SK-N-SH (cell line): Measurements from ENCODE around the gene TNFRSF4. TPM values are rescaled to one million over a fixed set of nuclear protein-coding genes. Genes with fewer than 3 reads are reported as not detected.

Experiments
- CTCF ChIA-PET: fragments of 300-600, 350-600 bp; formaldehyde crosslinking; extraction: SDS; loops from one replicate; lab custom pipeline; 2021; lab: Yijun Ruan, JAX
- POLR2A ChIA-PET: fragments of 350-600 bp; sonication (Branson Sonifier 250); formaldehyde crosslinking; extraction: SDS; loops from one replicate; lab custom pipeline; 2020; ENCODE audit warnings: antibody characterized with exemption, inconsistent platforms; lab: Yijun Ruan, JAX
- DNase-seq: peaks from one replicate; pipeline ENCODE4 v3.0.0; 2012
- H2AFZ ChIP-seq: fragments of 200-600 bp; sonication (generic); 2 replicates; pipeline ENCODE4 v1.8.1; 2016; ENCODE audit warnings: antibody characterized with exemption, mild to moderate bottlenecking, low read depth
- H3F3A ChIP-seq: fragments of 200-600 bp; sonication (generic); replicated peaks from 2 replicates; pipeline ENCODE3; 2016; ENCODE audit warnings: antibody characterized with exemption, mild to moderate bottlenecking; ENCODE audit not compliant: insufficient read depth
- H3K27ac ChIP-seq, 2 experiments: fragments of 200-500 bp in 1 of 2; fragments of 200-600 bp in 1 of 2; sonication (Bioruptor generic) in 1 of 2; sonication (generic), shearing (Covaris generic) in 1 of 2; 2 replicates each; pipeline versions ENCODE4 v1.5.1 to v1.6.1; 2014 to 2016; ENCODE audit warnings: low read depth in 2 of 2, inconsistent platforms in 1 of 2, low read length in 1 of 2, mild to moderate bottlenecking in 1 of 2, mixed read lengths in 1 of 2
- H3K27me3 ChIP-seq: fragments of 200-600 bp; sonication (generic), shearing (Covaris generic); 2 replicates; pipeline ENCODE4 v1.6.1; 2016; ENCODE audit warnings: mixed run types; ENCODE audit not compliant: insufficient read depth
- H3K36me3 ChIP-seq, 2 experiments: fragments of 200-500 bp in 1 of 2; fragments of 200-600 bp in 1 of 2; sonication (Bioruptor generic) in 1 of 2; sonication (generic) in 1 of 2; replicated peaks in 1 of 2; 2 replicates each; pipeline versions ENCODE3 to v1.5.1; 2014 to 2016; ENCODE audit warnings: low read length in 1 of 2, mild to moderate bottlenecking in 1 of 2; ENCODE audit not compliant: insufficient read depth in 2 of 2, control insufficient read depth in 1 of 2
- H3K4me1 ChIP-seq, 2 experiments: fragments of 200-500 bp in 1 of 2; fragments of 200-600 bp in 1 of 2; sonication (Bioruptor generic) in 1 of 2; sonication (generic), shearing (Covaris generic) in 1 of 2; 2 replicates each; pipeline versions ENCODE4 v1.5.1 to v1.6.1; 2014 to 2016; ENCODE audit warnings: low read depth in 1 of 2, low read length in 1 of 2, mixed run types in 1 of 2; ENCODE audit not compliant: insufficient read depth in 2 of 2, control insufficient read depth in 1 of 2
- H3K4me2 ChIP-seq: fragments of 200-600 bp; sonication (generic), shearing (Covaris generic); 2 replicates; pipeline ENCODE4 v1.6.1; 2017; ENCODE audit warnings: mixed run types
- H3K4me3 ChIP-seq, 2 experiments: fragments of 200-500 bp in 1 of 2; fragments of 200-600 bp in 1 of 2; sonication (Bioruptor generic) in 1 of 2; sonication (generic), shearing (Covaris generic) in 1 of 2; 2 replicates each; pipeline versions ENCODE4 v1.5.1 to v1.8.1; 2014 to 2016; ENCODE audit warnings: low read depth in 2 of 2, inconsistent platforms in 1 of 2, low read length in 1 of 2, mild to moderate bottlenecking in 1 of 2, mixed read lengths in 1 of 2, moderate library complexity in 1 of 2
- H3K79me2 ChIP-seq: fragments of 200-600 bp; sonication (generic); 2 replicates; pipeline ENCODE4 v1.8.1; 2017; ENCODE audit warnings: mild to moderate bottlenecking; ENCODE audit not compliant: insufficient read depth
- H3K9ac ChIP-seq: fragments of 200-600 bp; sonication (generic); 2 replicates; pipeline ENCODE4 v1.6.1; 2017; ENCODE audit warnings: mixed run types
- H3K9me2 ChIP-seq: fragments of 200-600 bp; sonication (generic); 2 replicates; pipeline ENCODE4 v1.6.1; 2017; ENCODE audit warnings: mixed run types
- H3K9me3 ChIP-seq: fragments of 200-600 bp; sonication (generic); 2 replicates; pipeline ENCODE4 v1.6.1; 2017; ENCODE audit warnings: mixed run types, mild to moderate bottlenecking, moderate library complexity
- H4K20me1 ChIP-seq: fragments of 200-600 bp; sonication (generic); 2 replicates; pipeline ENCODE4 v1.6.1; 2017; ENCODE audit warnings: mild to moderate bottlenecking, mixed run types; ENCODE audit not compliant: insufficient read depth
- ELF1 ChIP-seq: IDR thresholded peaks from 2 replicates; pipeline ENCODE4 v1.4.0; 2012
- FOXJ3 ChIP-seq: sonication (generic); formaldehyde crosslinking; IDR thresholded peaks from 2 replicates; pipeline ENCODE4 v1.5.1; 2020; ENCODE audit warnings: mild to moderate bottlenecking, missing genetic modification reagents
- FOXM1 ChIP-seq: IDR thresholded peaks from 2 replicates; pipeline ENCODE4 v1.4.0; 2012; ENCODE audit warnings: low read depth, mild to moderate bottlenecking
- GABPA ChIP-seq: IDR thresholded peaks from 2 replicates; pipeline ENCODE4 v1.4.0; 2012; ENCODE audit warnings: low read depth, mild to moderate bottlenecking
- GATA2 ChIP-seq: sonication (generic); formaldehyde crosslinking; IDR thresholded peaks from 2 replicates; pipeline ENCODE4 v1.5.0; 2020; ENCODE audit warnings: mild to moderate bottlenecking, missing genetic modification reagents
- PBX3 ChIP-seq: IDR thresholded peaks from 2 replicates; pipeline ENCODE4; 2012
- RCOR1 ChIP-seq: fragments of 150-350 bp; IDR thresholded peaks from 2 replicates; pipeline ENCODE4 v1.6.1; 2017; ENCODE audit warnings: antibody characterized with exemption, low read length
- RFX5 ChIP-seq: IDR thresholded peaks from 2 replicates; pipeline ENCODE4 v1.6.1; 2012; ENCODE audit warnings: mild to moderate bottlenecking, improper control_type of control experiment, low read length
- RXRA ChIP-seq: IDR thresholded peaks from 2 replicates; pipeline ENCODE4 v1.4.0; 2012; ENCODE audit warnings: low read depth, mild to moderate bottlenecking, borderline replicate concordance
- SIN3A ChIP-seq: IDR thresholded peaks from 2 replicates; pipeline ENCODE4 v1.6.1; 2012; ENCODE audit warnings: low read depth, mild to moderate bottlenecking, low read length, moderate library complexity, borderline replicate concordance
- YY1 ChIP-seq: IDR thresholded peaks from 2 replicates; pipeline ENCODE4 v1.4.0; 2012; ENCODE audit warnings: low read depth, mild to moderate bottlenecking
- ZBTB33 ChIP-seq: IDR thresholded peaks from 2 replicates; pipeline ENCODE4 v1.4.0; 2012; ENCODE audit warnings: low read depth, borderline replicate concordance
- WGBS: methylation state at CpG from one replicate; pipeline ENCODE4 v1.1.6; 2017; ENCODE audit warnings: low lambda C conversion rate; 5-methylcytosine and 5-hydroxymethylcytosine counted together
- polyA plus RNA-seq, 3 experiments: library from polyadenylated mRNA; depleted of rRNA; stranded (reverse); fragments of >200 nt; gene quantifications; 2 replicates each; pipeline ENCODE4 v1.2.3, GENCODE V29; 2012
- TF ChIP-seq, protein P1 (sequence below): IDR thresholded peaks from 2 replicates; pipeline ENCODE4 v1.4.0; 2012; ENCODE audit warnings: low read depth, borderline replicate concordance
- TF ChIP-seq, protein P2 (sequence below): IDR thresholded peaks from 2 replicates; pipeline ENCODE4 v1.6.1; 2012; ENCODE audit warnings: mild to moderate bottlenecking, low read depth, low read length, moderate library complexity

TNFRSF4 gene
- polyA plus RNA-seq, 1 of the 3 experiments (the other 2 are of a cell fraction), result not detected

DNA sequence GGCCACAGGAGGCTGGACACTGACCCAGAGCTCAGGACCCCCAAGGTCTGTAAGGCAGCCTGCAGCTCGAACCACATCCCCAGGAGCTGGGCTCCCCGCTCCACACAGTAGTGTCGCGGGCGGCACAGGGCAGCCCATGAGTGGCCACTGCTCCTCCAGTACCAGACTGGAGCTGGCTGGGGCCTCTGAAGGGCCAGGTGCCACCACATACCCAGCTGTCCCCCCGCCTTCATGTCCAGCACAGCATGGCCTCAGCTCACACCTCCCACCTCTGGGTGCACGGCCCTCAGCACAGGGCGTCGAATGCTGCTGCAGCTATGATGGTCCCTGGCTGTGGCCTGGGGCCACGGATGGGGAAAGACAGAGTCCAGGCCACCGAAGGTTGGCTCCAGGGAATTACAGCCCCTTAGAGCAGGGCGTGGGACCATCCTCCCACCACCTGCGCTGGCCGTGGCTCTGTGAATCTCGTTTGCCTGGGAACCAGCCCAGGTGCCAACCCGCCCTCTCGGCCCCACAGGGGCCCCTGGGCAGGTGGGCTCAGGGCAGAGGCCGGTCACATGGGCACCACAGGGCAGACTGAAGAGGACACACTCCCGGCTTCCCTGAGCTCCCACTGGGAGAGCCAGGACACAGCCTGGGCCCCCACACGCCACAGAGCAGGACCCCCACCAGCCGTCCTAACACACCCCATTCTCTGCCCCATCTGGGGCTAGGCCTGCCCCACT is 2.1 kb upstream of the TNFRSF4 start:
- no peaks in the 10 kb centered on the region for H3K27me3 ChIP-seq
- DNase-seq, result no peak
- no peaks in the 10 kb centered on the region for H3K9me2 ChIP-seq
- no peak overlapping the region for H3K27ac ChIP-seq
- H3F3A ChIP-seq, result no peaks in the 10 kb centered on the region
- TF ChIP-seq PBX3 (no peak), ELF1 (no peak), SIN3A (no peak), GATA2 (CRISPR knock-in tag) (no peak), YY1 (no peak), ZBTB33 (no peak), RFX5 (no peak), RCOR1 (no peak), RXRA (no peak), GABPA (no peak), FOXM1 (no peak), FOXJ3 (CRISPR knock-in tag) (no peak)
- TF ChIP-seq, protein P1, sequence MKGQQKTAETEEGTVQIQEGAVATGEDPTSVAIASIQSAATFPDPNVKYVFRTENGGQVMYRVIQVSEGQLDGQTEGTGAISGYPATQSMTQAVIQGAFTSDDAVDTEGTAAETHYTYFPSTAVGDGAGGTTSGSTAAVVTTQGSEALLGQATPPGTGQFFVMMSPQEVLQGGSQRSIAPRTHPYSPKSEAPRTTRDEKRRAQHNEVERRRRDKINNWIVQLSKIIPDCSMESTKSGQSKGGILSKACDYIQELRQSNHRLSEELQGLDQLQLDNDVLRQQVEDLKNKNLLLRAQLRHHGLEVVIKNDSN, result no peak
- TF ChIP-seq, protein P2, sequence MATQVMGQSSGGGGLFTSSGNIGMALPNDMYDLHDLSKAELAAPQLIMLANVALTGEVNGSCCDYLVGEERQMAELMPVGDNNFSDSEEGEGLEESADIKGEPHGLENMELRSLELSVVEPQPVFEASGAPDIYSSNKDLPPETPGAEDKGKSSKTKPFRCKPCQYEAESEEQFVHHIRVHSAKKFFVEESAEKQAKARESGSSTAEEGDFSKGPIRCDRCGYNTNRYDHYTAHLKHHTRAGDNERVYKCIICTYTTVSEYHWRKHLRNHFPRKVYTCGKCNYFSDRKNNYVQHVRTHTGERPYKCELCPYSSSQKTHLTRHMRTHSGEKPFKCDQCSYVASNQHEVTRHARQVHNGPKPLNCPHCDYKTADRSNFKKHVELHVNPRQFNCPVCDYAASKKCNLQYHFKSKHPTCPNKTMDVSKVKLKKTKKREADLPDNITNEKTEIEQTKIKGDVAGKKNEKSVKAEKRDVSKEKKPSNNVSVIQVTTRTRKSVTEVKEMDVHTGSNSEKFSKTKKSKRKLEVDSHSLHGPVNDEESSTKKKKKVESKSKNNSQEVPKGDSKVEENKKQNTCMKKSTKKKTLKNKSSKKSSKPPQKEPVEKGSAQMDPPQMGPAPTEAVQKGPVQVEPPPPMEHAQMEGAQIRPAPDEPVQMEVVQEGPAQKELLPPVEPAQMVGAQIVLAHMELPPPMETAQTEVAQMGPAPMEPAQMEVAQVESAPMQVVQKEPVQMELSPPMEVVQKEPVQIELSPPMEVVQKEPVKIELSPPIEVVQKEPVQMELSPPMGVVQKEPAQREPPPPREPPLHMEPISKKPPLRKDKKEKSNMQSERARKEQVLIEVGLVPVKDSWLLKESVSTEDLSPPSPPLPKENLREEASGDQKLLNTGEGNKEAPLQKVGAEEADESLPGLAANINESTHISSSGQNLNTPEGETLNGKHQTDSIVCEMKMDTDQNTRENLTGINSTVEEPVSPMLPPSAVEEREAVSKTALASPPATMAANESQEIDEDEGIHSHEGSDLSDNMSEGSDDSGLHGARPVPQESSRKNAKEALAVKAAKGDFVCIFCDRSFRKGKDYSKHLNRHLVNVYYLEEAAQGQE, result no peak
- WGBS, result no CpG with 5 or more reads among the region's 21 CpGs
- no peaks in the 10 kb centered on the region for H3K4me1 ChIP-seq
- CTCF ChIA-PET, result interaction anchor here (1.1 kb wide), 1 partner anchor 177 kb away, joined by 3 read pairs; no protein-coding TSS in a partner anchor
- H3K4me3 ChIP-seq, result no peak overlapping the region
- H3K9ac ChIP-seq, result no peak overlapping the region
- H4K20me1 ChIP-seq, result no peaks in the 10 kb centered on the region
- POLR2A ChIA-PET, result interaction anchor here (0.6 kb wide), 2 partner anchors 36 to 159 kb away, joined by 3 read pairs; no protein-coding TSS in a partner anchor
- H3K4me2 ChIP-seq, result no peak overlapping the region
- H3K36me3 ChIP-seq, result peaks cover 0 to 37% of the 10 kb centered on the region in 2 experiments
- H3K79me2 ChIP-seq, result no peaks in the 10 kb centered on the region
- no peaks in the 10 kb centered on the region for H3K9me3 ChIP-seq
- H2AFZ ChIP-seq, result no peak overlapping the region
